GM18499 (cell line): ENCODE measurements around the gene BOD1.

Source experiments
- ATAC-seq: cut with Tn5 transposase; IDR thresholded peaks from one replicate; pipeline ENCODE4 v1.9.1; 2021; ENCODE audit warnings: moderate number of reproducible peaks; ENCODE audit not compliant: insufficient read depth, unreplicated experiment

The BOD1 gene

DNA sequence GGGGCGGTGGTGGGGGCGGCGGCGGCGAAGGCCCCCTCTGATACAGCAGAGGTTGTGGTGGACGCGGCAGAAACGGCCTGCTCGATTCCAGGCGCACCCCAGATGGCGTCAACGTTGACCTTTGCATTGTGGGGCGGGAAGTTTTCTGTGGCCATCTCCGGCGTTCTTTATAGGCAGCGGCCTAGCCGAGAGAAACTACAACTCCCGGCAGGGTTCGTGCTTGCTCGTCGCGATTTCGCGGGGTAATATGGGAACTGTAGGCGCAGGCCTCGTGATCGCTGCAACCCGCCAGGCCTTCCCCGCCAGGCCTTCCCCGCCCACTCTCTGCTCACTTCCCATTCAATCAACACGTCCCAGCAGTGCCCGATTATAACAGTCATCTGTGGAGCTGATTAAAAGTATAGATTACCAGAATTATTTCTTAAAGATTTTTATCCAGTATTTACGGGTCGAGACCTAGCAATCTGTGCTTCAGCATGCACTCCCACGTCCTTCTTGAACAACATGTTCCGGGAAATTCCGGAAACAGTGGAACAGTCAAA is at the start of gene BOD1:
TSS of gene BOD1 (minus strand) at position 74 of the 542 bp plus-strand sequence. CDS start 214 bp downstream, outside the sequence.
- ATAC-seq: peak; percentile 87

GRCh38 chr5:173665326-173665725 is 48.9 kb upstream of the BOD1 start:
- no peak for ATAC-seq

- no peak for ATAC-seq
Observed at GRCh38 chr5:173664154-173664526, 47.7 kb upstream of the BOD1 start.

- ATAC-seq: no peak
Observed at GRCh38 chr5:173663352-173664153, 47.1 kb upstream of the BOD1 start.

GRCh38 chr5:173662581-173663351 is 46.3 kb upstream of the BOD1 start:
- no peak for ATAC-seq

DNA sequence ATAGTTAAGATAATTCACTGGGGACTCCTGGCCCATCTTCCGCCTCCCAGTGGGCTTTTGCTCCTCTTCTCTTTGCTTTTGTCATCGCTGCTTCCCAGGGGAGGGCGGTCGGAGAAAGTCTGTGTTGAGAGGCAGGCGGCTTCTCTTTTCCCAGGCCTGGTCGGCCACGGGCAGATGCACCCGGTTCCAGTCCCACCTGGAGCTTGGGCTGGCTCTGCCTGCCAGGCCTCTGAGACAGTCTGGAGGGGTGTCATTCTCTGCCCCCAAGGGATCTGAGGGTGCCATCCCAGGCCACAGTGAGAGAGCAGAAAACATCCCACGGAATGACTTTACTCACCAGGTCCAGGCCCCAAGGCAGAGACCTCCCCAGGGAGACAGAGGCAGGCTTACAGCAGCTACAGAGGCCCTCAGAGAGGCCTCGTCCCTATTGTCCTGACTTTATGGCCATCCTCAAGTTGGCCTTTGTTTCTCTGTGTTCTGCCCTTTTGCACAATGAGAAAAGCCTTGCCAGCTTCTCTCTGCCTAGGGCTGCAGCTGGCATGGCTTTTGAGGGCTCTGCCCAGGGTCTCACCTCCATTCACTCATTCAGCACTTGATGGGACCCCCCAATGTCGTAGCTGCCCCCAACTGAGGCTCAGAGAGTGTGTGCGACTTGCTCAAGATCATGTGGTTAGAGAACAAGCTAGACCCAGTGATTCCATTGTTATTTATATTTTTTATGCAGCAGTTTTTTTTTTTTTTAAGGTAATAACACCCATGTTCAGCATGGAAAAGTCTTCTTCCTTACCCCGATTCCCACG is 44.2 kb upstream of the BOD1 start:
- ATAC-seq: no peak

GRCh38 chr5:173659423-173659822 is 43.0 kb upstream of the BOD1 start:
- no peak for ATAC-seq

GRCh38 chr5:173657741-173658356 is 41.4 kb upstream of the BOD1 start:
- no peak for ATAC-seq

DNA sequence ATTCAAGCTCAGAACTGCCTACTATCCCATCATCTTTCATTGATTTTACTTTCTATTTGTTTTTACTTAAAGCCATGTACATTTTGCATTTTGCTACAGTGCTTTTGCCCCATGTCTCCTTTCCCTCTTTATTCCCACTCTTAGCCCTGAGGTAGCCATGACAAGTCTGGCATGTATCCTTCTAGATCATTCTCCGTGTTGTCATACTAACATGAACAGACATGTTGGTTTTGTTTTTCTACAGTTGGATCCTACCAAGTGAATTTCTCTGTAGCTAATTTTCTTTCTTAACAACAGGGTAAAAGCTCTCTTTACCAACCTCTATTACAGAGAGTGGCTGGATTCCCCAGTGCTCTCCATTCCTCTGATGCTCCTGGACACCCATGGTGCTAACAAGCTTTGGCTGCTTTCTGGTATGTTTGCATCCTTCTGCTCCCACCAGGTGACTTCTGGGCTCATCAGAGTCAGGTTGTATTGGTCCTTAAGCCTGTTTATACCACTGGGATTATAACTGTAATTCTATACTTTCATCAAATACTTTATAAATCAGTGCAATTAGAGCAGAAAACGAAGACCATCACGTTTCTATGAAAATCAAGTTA is 38.8 kb upstream of the BOD1 start:
- ATAC-seq: no peak

DNA sequence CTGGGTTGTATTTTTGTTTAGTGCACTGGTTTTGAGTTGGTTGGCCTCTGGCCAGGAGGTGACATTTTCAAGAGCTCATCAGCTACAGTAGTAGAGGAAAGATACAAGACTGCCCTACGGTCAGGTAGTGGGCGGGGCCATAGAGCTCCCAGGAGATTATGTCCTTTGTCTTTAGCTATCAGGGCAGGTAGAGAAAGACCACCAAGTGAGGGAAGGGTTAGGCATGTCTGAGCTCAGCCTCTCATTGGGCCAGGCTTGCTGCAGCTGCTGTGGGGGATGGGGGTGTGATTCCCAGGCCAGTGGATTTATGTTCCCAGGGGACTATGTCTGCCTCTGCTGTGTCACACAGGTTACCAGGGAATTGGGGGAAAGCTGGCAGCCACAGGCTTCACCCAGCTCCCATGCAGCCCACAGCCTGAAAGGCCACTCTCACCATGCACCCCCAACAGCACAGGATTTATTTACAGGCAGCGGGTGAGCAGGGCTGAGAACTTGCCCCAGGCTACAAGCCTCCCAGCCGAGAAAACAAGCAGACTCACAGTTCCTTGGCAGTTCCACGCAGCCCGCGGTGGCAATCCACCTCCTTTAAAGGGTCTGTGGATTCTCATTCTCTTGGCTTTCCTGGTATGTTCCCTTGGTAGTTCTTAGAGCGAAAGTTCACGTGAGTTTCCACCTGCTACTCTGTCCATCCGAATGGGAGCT is 37.5 kb upstream of the BOD1 start:
- ATAC-seq: no peak

DNA sequence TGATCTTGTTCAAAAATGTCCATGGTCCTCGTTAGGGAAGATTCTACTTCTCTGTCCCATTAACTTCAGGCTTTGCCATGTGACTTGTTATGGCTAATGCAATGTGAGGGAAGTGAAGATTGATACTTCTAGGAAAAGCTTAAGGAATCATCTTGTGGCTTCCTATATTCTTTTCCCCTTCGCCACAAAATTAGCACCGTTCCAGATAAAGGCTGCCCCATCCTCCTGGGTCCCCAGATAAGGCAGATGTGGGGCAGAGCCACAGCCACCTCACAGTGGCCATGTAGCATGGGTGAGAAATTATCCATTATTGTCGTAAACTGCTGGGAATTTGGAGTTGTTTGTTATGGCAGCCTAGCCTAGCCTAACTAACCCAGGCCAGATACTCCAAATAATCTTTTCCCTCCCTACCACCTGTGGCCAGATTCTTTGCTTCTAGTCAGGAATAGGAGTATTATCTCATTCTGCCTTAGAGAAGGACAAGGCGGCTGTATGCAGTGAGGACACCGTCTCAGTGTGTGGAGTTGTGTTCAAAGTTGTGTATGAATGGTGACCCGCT is 31.9 kb upstream of the BOD1 start:
- ATAC-seq: no peak

- no peak for ATAC-seq
Observed at GRCh38 chr5:173646692-173647091, 30.2 kb upstream of the BOD1 start.

- ATAC-seq: no peak
Observed at GRCh38 chr5:173645890-173646574, 29.6 kb upstream of the BOD1 start.

GRCh38 chr5:173645437-173645807 is 29.0 kb upstream of the BOD1 start:
- no peak for ATAC-seq

DNA sequence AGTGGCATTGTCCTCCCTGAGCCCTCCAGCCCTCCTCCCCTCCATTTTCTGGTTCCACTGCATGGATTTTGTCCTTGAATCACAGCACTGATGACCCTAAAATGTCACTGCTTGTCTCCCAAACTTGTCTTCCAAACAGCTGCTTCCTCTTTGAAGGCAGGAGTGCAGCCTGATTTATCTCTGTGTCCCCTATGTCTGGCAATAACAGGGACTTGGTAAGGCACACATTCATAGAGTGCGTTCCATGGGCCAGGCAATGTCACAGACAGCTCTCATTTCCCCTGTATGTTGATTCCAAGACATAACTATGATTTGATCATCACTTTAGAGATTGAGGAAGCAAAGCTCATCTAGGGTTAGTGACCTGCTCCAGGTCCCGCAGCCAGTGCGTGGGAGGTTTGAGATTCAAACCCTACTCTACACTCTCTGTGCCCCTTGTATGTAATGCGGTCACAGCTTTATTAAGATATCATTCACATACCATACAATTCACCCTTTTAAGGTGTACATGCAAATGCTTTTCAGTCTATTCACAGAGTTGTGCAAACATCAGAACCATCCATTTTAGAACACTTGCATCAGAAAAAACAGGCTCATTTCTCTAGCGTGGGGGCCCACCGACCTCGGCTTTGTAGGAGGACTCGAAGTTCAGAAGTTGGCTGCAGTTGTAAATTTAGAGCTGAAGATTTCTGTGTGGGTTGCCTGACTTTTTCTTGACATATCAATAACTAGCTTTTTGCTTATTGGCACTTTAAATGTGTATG is 28.4 kb upstream of the BOD1 start:
- no peak for ATAC-seq

GRCh38 chr5:173643964-173644363 is 27.5 kb upstream of the BOD1 start:
- no peak for ATAC-seq

GRCh38 chr5:173642895-173643481 is 26.5 kb upstream of the BOD1 start:
- ATAC-seq: no peak
